HCT116 (cell line): Measurements from ENCODE around the gene RNF152. TPM values are rescaled to one million over a fixed set of nuclear protein-coding genes. Genes with fewer than 3 reads are reported as not detected.

Experiments
- ATAC-seq: fragments of 200-7000 bp; cut with Tn5 transposase; 2 replicates; pipeline ENCODE4 v1.9.1; 2020; ENCODE audit warnings: mild to moderate bottlenecking, moderate library complexity
- BruUV-seq: library from RNA; stranded (reverse); fragments of 400-500 nt; replicated peaks from 2 replicates; lab custom pipeline; 2021; lab: Mats Ljungman, UMichigan
- CTCF ChIA-PET: fragments of 300-600 bp; sonication (Branson Sonifier 250); formaldehyde crosslinking; loops from one replicate; lab custom pipeline; 2021; ENCODE audit warnings: antibody characterized with exemption; lab: Charles Lee
- POLR2A ChIA-PET: fragments of 300-600, 350-600 bp; sonication (Branson Sonifier 250); formaldehyde crosslinking; loops from one replicate; lab custom pipeline; 2021; ENCODE audit warnings: antibody characterized with exemption; lab: Charles Lee
- RAD21 ChIA-PET, 2 experiments: fragments of 300-600 bp; sonication (Branson Sonifier 250); formaldehyde crosslinking; loops; one replicate each; lab custom pipeline; 2023; ENCODE audit warnings: low total read pairs in 2 of 2; ENCODE audit not compliant: uncharacterized antibody in 2 of 2, unreplicated experiment in 2 of 2, low non-redundant PET in 1 of 2; lab: Charles Lee
- DNase-seq: peaks from one replicate; pipeline ENCODE4 v3.0.0-alpha.2; 2010; ENCODE audit warnings: low read depth, low spot score
- H2AFZ ChIP-seq: fragments of 200-600 bp; shearing (Covaris generic), sonication (generic); 2 replicates; pipeline ENCODE4 v1.6.1; 2017; ENCODE audit warnings: low read depth, mixed run types, mixed read lengths, antibody characterized with exemption, low read length; ENCODE audit not compliant: poor library complexity, severe bottlenecking
- H3K27ac ChIP-seq: 2 replicates; pipeline ENCODE4 v1.5.1; 2012; ENCODE audit warnings: low read depth, low read length
- H3K27me3 ChIP-seq: fragments of 200-600 bp; sonication (generic); 2 replicates; pipeline ENCODE4 v1.6.1; 2016; ENCODE audit warnings: mixed run types, low read length, mixed read lengths; ENCODE audit not compliant: insufficient read depth
- H3K36me3 ChIP-seq, 2 experiments: fragments of 200-500 bp in 1 of 2; fragments of 200-600 bp in 1 of 2; sonication (Bioruptor generic) in 1 of 2; sonication (generic) in 1 of 2; 2 replicates each; pipeline versions ENCODE4 v1.5.1 to v1.6.1; 2014 to 2016; ENCODE audit warnings: low read length in 2 of 2, inconsistent platforms in 1 of 2, mixed read lengths in 1 of 2, mixed run types in 1 of 2; ENCODE audit not compliant: insufficient read depth in 2 of 2, control insufficient read depth in 1 of 2
- H3K4me1 ChIP-seq, 2 experiments: fragments of 200-600 bp in 1 of 2; sonication (generic) in 1 of 2; 2 replicates each; pipeline versions ENCODE4 v1.5.1 to v1.6.1; 2012 to 2017; ENCODE audit warnings: low read length in 2 of 2, inconsistent platforms in 1 of 2, mild to moderate bottlenecking in 1 of 2, mixed read lengths in 1 of 2, mixed run types in 1 of 2, moderate library complexity in 1 of 2; ENCODE audit not compliant: insufficient read depth in 2 of 2, control insufficient read depth in 1 of 2
- H3K4me2 ChIP-seq: fragments of 200-600 bp; sonication (generic); 2 replicates; pipeline ENCODE4 v1.6.1; 2017; ENCODE audit warnings: mixed run types, low read length, mixed read lengths
- H3K4me3 ChIP-seq, 2 experiments: fragments of 200-600 bp in 1 of 2; sonication (generic) in 1 of 2; replicated peaks in 1 of 2; 2 replicates each; pipeline ENCODE4 v1.5.1; 2011 to 2016; ENCODE audit warnings: low read length in 2 of 2, control low read depth in 1 of 2, low read depth in 1 of 2, mild to moderate bottlenecking in 1 of 2, mixed read lengths in 1 of 2, mixed run types in 1 of 2
- H3K79me2 ChIP-seq: fragments of 200-600 bp; sonication (generic); 2 replicates; pipeline ENCODE4 v1.6.1; 2017; ENCODE audit warnings: mild to moderate bottlenecking, mixed run types, low read length, moderate library complexity, mixed read lengths; ENCODE audit not compliant: insufficient read depth
- H3K9ac ChIP-seq: fragments of 200-600 bp; sonication (generic); 2 replicates; pipeline ENCODE4 v1.6.1; 2016; ENCODE audit warnings: low read length, mixed read lengths
- H3K9me2 ChIP-seq: fragments of 200-600 bp; sonication (generic), shearing (Covaris generic); 2 replicates; pipeline ENCODE4 v1.6.1; 2017; ENCODE audit warnings: mixed run types, mild to moderate bottlenecking, moderate library complexity; ENCODE audit not compliant: insufficient read depth
- H3K9me3 ChIP-seq, 2 experiments: fragments of 200-500 bp in 1 of 2; fragments of 200-600 bp in 1 of 2; sonication (Bioruptor generic) in 1 of 2; sonication (generic) in 1 of 2; 2 replicates each; pipeline ENCODE4 v1.6.1; 2014 to 2017; ENCODE audit warnings: low read length in 2 of 2, mixed read lengths in 2 of 2, inconsistent platforms in 1 of 2, low read depth in 1 of 2, mild to moderate bottlenecking in 1 of 2, mixed run types in 1 of 2, moderate library complexity in 1 of 2; ENCODE audit not compliant: control insufficient read depth in 1 of 2, insufficient read depth in 1 of 2
- H4K20me1 ChIP-seq: fragments of 200-600 bp; sonication (generic), shearing (Covaris generic); 2 replicates; pipeline ENCODE4 v1.6.1; 2017; ENCODE audit warnings: mixed run types, mild to moderate bottlenecking, moderate library complexity; ENCODE audit not compliant: insufficient read depth
- ATF3 ChIP-seq: IDR thresholded peaks from 2 replicates; pipeline ENCODE4 v1.6.1; 2012
- CBX3 ChIP-seq: IDR thresholded peaks from 2 replicates; pipeline ENCODE4 v1.6.1; 2012; ENCODE audit warnings: low read depth
- EGR1 ChIP-seq: IDR thresholded peaks from 2 replicates; pipeline ENCODE4 v1.6.1; 2012; ENCODE audit warnings: low read depth
- EZH2 ChIP-seq: fragments of 200-600 bp; sonication (generic); IDR thresholded peaks from 2 replicates; pipeline ENCODE4 v1.6.1; 2017; ENCODE audit warnings: antibody characterized with exemption, mixed run types
- EZH2phosphoT487 ChIP-seq: fragments of 200-600 bp; IDR thresholded peaks from 2 replicates; pipeline ENCODE4 v1.6.1; 2018; ENCODE audit warnings: antibody characterized with exemption, borderline replicate concordance
- JUND ChIP-seq: IDR thresholded peaks from 2 replicates; pipeline ENCODE4 v1.6.1; 2012
- YY1 ChIP-seq: IDR thresholded peaks from 2 replicates; pipeline ENCODE4 v1.6.1; 2011; ENCODE audit warnings: low read length, low read depth, moderate library complexity, mild to moderate bottlenecking; ENCODE audit not compliant: insufficient replicate concordance; ENCODE audit errors: extremely low read depth
- ZBTB33 ChIP-seq: IDR thresholded peaks from 2 replicates; pipeline ENCODE4 v1.6.1; 2011; ENCODE audit warnings: mild to moderate bottlenecking, low read length, moderate library complexity; ENCODE audit not compliant: insufficient replicate concordance; ENCODE audit errors: extremely low read depth
- intact Hi-C: fragments of 100-400 bp; cut with micrococcal nuclease; formaldehyde crosslinking; loops from 2 replicates; pipeline ENCODE4 v1.10.0; 2022
- total RNA-seq: library from RNA; stranded (reverse); gene quantifications from one replicate; pipeline ENCODE4 v1.2.1, GENCODE V29; 2021; ENCODE audit not compliant: unreplicated experiment
- TF ChIP-seq, protein P1 (sequence below): IDR thresholded peaks from 2 replicates; pipeline ENCODE4 v1.6.1; 2012; ENCODE audit warnings: low read depth

The RNF152 gene
- total RNA-seq, 1 experiment from 2014 or later: 0.47 TPM

DNA sequence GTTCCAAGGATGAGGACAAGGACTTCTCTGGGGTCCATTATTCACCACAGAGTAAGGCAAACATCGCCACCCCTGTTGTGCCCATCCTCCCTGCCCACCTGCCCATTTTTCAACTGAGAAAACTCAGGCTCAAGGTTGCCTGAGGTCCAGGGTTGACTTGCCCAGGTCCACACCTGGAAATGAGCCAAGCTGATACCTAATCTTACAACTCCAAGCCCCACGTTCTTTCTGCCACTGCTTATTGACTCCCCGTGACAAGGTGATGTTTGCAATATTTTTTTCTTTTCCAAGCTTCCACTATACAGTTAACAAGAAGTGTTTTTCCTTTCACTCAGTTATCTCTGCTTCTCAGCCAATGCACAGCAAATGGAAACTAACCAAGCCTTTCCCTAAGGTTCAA, 39.0 kb downstream of the RNF152 start:
- POLR2A ChIA-PET: no interaction called here
- ATAC-seq (no peak), DNase-seq (no peak)
- no peak for TF ChIP-seq ATF3
- TF ChIP-seq, protein P1, sequence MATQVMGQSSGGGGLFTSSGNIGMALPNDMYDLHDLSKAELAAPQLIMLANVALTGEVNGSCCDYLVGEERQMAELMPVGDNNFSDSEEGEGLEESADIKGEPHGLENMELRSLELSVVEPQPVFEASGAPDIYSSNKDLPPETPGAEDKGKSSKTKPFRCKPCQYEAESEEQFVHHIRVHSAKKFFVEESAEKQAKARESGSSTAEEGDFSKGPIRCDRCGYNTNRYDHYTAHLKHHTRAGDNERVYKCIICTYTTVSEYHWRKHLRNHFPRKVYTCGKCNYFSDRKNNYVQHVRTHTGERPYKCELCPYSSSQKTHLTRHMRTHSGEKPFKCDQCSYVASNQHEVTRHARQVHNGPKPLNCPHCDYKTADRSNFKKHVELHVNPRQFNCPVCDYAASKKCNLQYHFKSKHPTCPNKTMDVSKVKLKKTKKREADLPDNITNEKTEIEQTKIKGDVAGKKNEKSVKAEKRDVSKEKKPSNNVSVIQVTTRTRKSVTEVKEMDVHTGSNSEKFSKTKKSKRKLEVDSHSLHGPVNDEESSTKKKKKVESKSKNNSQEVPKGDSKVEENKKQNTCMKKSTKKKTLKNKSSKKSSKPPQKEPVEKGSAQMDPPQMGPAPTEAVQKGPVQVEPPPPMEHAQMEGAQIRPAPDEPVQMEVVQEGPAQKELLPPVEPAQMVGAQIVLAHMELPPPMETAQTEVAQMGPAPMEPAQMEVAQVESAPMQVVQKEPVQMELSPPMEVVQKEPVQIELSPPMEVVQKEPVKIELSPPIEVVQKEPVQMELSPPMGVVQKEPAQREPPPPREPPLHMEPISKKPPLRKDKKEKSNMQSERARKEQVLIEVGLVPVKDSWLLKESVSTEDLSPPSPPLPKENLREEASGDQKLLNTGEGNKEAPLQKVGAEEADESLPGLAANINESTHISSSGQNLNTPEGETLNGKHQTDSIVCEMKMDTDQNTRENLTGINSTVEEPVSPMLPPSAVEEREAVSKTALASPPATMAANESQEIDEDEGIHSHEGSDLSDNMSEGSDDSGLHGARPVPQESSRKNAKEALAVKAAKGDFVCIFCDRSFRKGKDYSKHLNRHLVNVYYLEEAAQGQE: no peak
- no peak for TF ChIP-seq EZH2
- CTCF ChIA-PET: no interaction called here
- Histone ChIP-seq H2AFZ (no peak overlapping the region), H3K4me2 (no peak overlapping the region), H3K9me2 (no peaks in the 10 kb centered on the region), H3K27ac (no peak overlapping the region), H3K4me1 (no peaks in the 10 kb centered on the region), H3K36me3 (no peaks in the 10 kb centered on the region), H4K20me1 (no peaks in the 10 kb centered on the region), H3K9ac (no peak overlapping the region), H3K27me3 (0 out of 2 replicates have a peak, but pooled peaks cover 7% of the 10 kb centered on the region), H3K4me3 (no peak overlapping the region), H3K9me3 (no peaks in the 10 kb centered on the region), H3K79me2 (no peaks in the 10 kb centered on the region)
- BruUV-seq: no TSS peak
- RAD21 ChIA-PET: no interaction called here
- intact Hi-C loops: no loop called here

GRCh38 chr18:61852496-61852895, 40.3 kb downstream of the RNF152 start:
- Histone ChIP-seq H4K20me1 (no peaks in the 10 kb centered on the region), H3K36me3 (no peaks in the 10 kb centered on the region), H2AFZ (no peak overlapping the region), H3K9ac (no peak overlapping the region), H3K4me1 (no peaks in the 10 kb centered on the region), H3K27me3 (0 out of 2 replicates have a peak, but pooled peaks cover 5% of the 10 kb centered on the region), H3K79me2 (no peaks in the 10 kb centered on the region), H3K9me3 (no peaks in the 10 kb centered on the region), H3K9me2 (no peaks in the 10 kb centered on the region), H3K4me3 (no peak overlapping the region), H3K4me2 (no peak overlapping the region), H3K27ac (no peak overlapping the region)
- no TSS peak for BruUV-seq
- CTCF ChIA-PET: no interaction called here
- DNase-seq: no peak
- RAD21 ChIA-PET: no interaction called here
- ATAC-seq: no peak
- intact Hi-C loops: no loop called here
- POLR2A ChIA-PET: no interaction called here
- TF ChIP-seq, protein P1: no peak
- TF ChIP-seq EZH2phosphoT487 (no peak), EGR1 (no peak), YY1 (no peak), JUND (no peak), ZBTB33 (no peak), ATF3 (no peak), CBX3 (no peak)
